GM12872 (cell line): ENCODE results near the gene NR5A1.

Source experiments
- CTCF ChIP-seq: IDR thresholded peaks from 3 replicates; pipeline ENCODE4 v1.5.1; 2011; ENCODE audit warnings: low read depth, mild to moderate bottlenecking, low read length, moderate library complexity; ENCODE audit not compliant: insufficient read depth

Gene NR5A1

GRCh38 chr9:124454791-124455443 is 52.3 kb downstream of the NR5A1 start:
- TF ChIP-seq CTCF: no peak

GRCh38 chr9:124454296-124454695 is 52.9 kb downstream of the NR5A1 start:
- TF ChIP-seq CTCF: no peak

GRCh38 chr9:124453586-124454191 is 53.5 kb downstream of the NR5A1 start:
- no peak for TF ChIP-seq CTCF

- TF ChIP-seq CTCF: no peak
Measured at GRCh38 chr9:124452841-124453585, 54.2 kb downstream of the NR5A1 start.

GRCh38 chr9:124452326-124452725 is 54.9 kb downstream of the NR5A1 start:
- no peak for TF ChIP-seq CTCF

- no peak for TF ChIP-seq CTCF
Measured at GRCh38 chr9:124450931-124451661, 56.1 kb downstream of the NR5A1 start.
